Right lobe of liver (tissue), 4 donors: ENCODE measurements around the gene KLHL22.

Source experiments
- CTCF ChIP-seq, 4 donors: fragments of 200-600 bp in 3 of 4; fragments of 450-650 bp in 1 of 4; IDR thresholded peaks; one replicate each; pipeline versions ENCODE4 v1.5.1 to v1.8.0; 2016 to 2022; ENCODE audit warnings: antibody characterized with exemption in 4 of 4, mild to moderate bottlenecking in 2 of 4
- POLR2A ChIP-seq: fragments of 450-650 bp; IDR thresholded peaks from one replicate; pipeline ENCODE4 v1.6.1; 2017; ENCODE audit warnings: antibody characterized with exemption, mild to moderate bottlenecking
- donor health status: DM: no; HTN: no; CAD: no.
- donor health status: DM: no; HTN: no; CAD: no.
- donor health status: DM: no; HTN: yes; CAD: no.

GRCh38 chr22:20536590-20537324 lies 41.2 kb upstream of the KLHL22 start:
- TF ChIP-seq CTCF (IDR thresholded peaks at IDR 0.05) = no peak
- no peak for TF ChIP-seq POLR2A
